H1 (cell line): ENCODE results near the gene KRTAP12-4. TPM values are rescaled to one million over a fixed set of nuclear protein-coding genes. Genes with fewer than 3 reads are reported as not detected.

Source experiments
- CTCF ChIA-PET: fragments of 300-600 bp; sonication (Branson Sonifier 250); formaldehyde crosslinking; loops from one replicate; lab custom pipeline; 2021; ENCODE audit not compliant: partially characterized antibody; lab: Charles Lee
- POLR2A ChIA-PET: fragments of 300-600 bp; sonication (Branson Sonifier 250); formaldehyde crosslinking; loops from one replicate; lab custom pipeline; 2021; ENCODE audit warnings: inconsistent platforms; ENCODE audit not compliant: partially characterized antibody; lab: Charles Lee
- DNase-seq, 2 experiments: peaks; one replicate each; pipeline versions ENCODE4 v3.0.0 to v3.0.0-alpha.2; 2010 to 2022; ENCODE audit warnings: low spot score in 2 of 2, low read depth in 1 of 2, mixed read lengths in 1 of 2
- FAIRE-seq: peaks from 2 replicates; lab custom pipeline; 2011; peaks lifted over from hg19 to GRCh38; lab: Jason Lieb, UNC
- H2AFZ ChIP-seq: 2 replicates; pipeline ENCODE4 v1.8.1; 2012; ENCODE audit warnings: low read length, inconsistent platforms
- H2AK5ac ChIP-seq: 2 replicates; pipeline ENCODE4 v1.6.1; 2013; ENCODE audit warnings: low read depth, low read length
- H2BK120ac ChIP-seq: replicated peaks from 2 replicates; pipeline ENCODE3; 2013; ENCODE audit warnings: low read depth, low read length, inconsistent platforms
- H2BK12ac ChIP-seq: 2 replicates; pipeline ENCODE4 v1.6.1; 2013; ENCODE audit warnings: low read depth, low read length
- H2BK15ac ChIP-seq: 2 replicates; pipeline ENCODE4 v1.6.1; 2013; ENCODE audit warnings: low read length
- H2BK20ac ChIP-seq: 2 replicates; pipeline ENCODE4 v1.6.1; 2013; ENCODE audit warnings: low read length
- H2BK5ac ChIP-seq: 2 replicates; pipeline ENCODE4 v1.6.1; 2013; ENCODE audit warnings: low read depth, low read length
- H3K14ac ChIP-seq: 2 replicates; pipeline ENCODE4 v1.6.1; 2013; ENCODE audit warnings: inconsistent platforms; ENCODE audit not compliant: insufficient read length
- H3K18ac ChIP-seq: 2 replicates; pipeline ENCODE4 v1.6.1; 2013; ENCODE audit warnings: low read length; ENCODE audit errors: extremely low read depth
- H3K23ac ChIP-seq: 2 replicates; pipeline ENCODE4 v1.6.1; 2013; ENCODE audit warnings: inconsistent platforms; ENCODE audit not compliant: insufficient read length
- H3K23me2 ChIP-seq: 2 replicates; pipeline ENCODE4 v1.6.1; 2013; ENCODE audit warnings: low read depth, low read length
- H3K27ac ChIP-seq: 2 replicates; pipeline ENCODE4 v1.6.1; 2011; ENCODE audit warnings: low read depth, low read length, inconsistent platforms
- H3K27me3 ChIP-seq, 4 experiments: replicated peaks in 1 of 4; 1 replicate in 1 of 4; 2 replicates in 3 of 4; pipeline versions ENCODE4 v1.6.1 to v1.8.1; 2011 to 2013; ENCODE audit warnings: low read length in 3 of 4, mild to moderate bottlenecking in 3 of 4, inconsistent platforms in 2 of 4, mixed read lengths in 2 of 4, moderate library complexity in 1 of 4; ENCODE audit not compliant: control insufficient read depth in 3 of 4, insufficient read depth in 3 of 4; ENCODE audit errors: extremely low read depth in 1 of 4
- H3K36me3 ChIP-seq, 4 experiments: 2 replicates each; pipeline versions ENCODE4 v1.6.1 to v1.8.1; 2011 to 2013; ENCODE audit warnings: mild to moderate bottlenecking in 4 of 4, low read length in 3 of 4, moderate library complexity in 2 of 4, control low read depth in 1 of 4, inconsistent platforms in 1 of 4; ENCODE audit not compliant: insufficient read depth in 4 of 4, control insufficient read depth in 2 of 4
- H3K4ac ChIP-seq: replicated peaks from 2 replicates; pipeline ENCODE3; 2013; ENCODE audit warnings: low read length, low read depth, mixed read lengths, inconsistent platforms; ENCODE audit not compliant: insufficient read length
- H3K4me1 ChIP-seq, 4 experiments: replicated peaks in 1 of 4; 1 replicate in 1 of 4; 2 replicates in 3 of 4; pipeline versions ENCODE4 v1.6.1 to v1.8.1; 2011 to 2013; ENCODE audit warnings: low read length in 3 of 4, inconsistent platforms in 2 of 4, mixed read lengths in 1 of 4; ENCODE audit not compliant: insufficient read depth in 4 of 4, control insufficient read depth in 3 of 4
- H3K4me2 ChIP-seq, 2 experiments: 2 replicates each; pipeline versions ENCODE4 v1.6.1 to v1.8.1; 2011 to 2013; ENCODE audit warnings: low read depth in 2 of 2, low read length in 2 of 2, control low read depth in 1 of 2, inconsistent platforms in 1 of 2, mild to moderate bottlenecking in 1 of 2; ENCODE audit not compliant: insufficient read depth in 1 of 2
- H3K4me3 ChIP-seq, 4 experiments: fragments of 200-600, 300-600 bp in 1 of 4; sonication (generic), shearing (Covaris generic), sonication (Bioruptor Twin) in 1 of 4; 2 replicates each; pipeline versions ENCODE4 v1.5.1 to v1.8.1; 2011 to 2016; ENCODE audit warnings: low read length in 4 of 4, low read depth in 3 of 4, control low read depth in 2 of 4, inconsistent platforms in 2 of 4, mild to moderate bottlenecking in 2 of 4, mixed read lengths in 1 of 4, moderate library complexity in 1 of 4; ENCODE audit not compliant: insufficient read depth in 2 of 4; ENCODE audit errors: extremely low read depth in 1 of 4
- H3K56ac ChIP-seq: replicated peaks from 2 replicates; pipeline ENCODE3; 2013; ENCODE audit warnings: low read depth, mild to moderate bottlenecking, mixed read lengths, low read length, inconsistent platforms; ENCODE audit not compliant: insufficient read length
- H3K79me1 ChIP-seq: 2 replicates; pipeline ENCODE4 v1.6.1; 2013; ENCODE audit warnings: low read depth, low read length, control low read depth
- H3K79me2 ChIP-seq, 2 experiments: 2 replicates each; pipeline versions ENCODE4 v1.6.1 to v1.8.1; 2012 to 2013; ENCODE audit warnings: low read length in 2 of 2, mild to moderate bottlenecking in 2 of 2, inconsistent platforms in 1 of 2; ENCODE audit not compliant: insufficient read depth in 2 of 2, control insufficient read depth in 1 of 2
- H3K9ac ChIP-seq, 4 experiments: replicated peaks in 1 of 4; 1 replicate in 1 of 4; 2 replicates in 3 of 4; pipeline versions ENCODE4 v1.6.1 to v1.8.1; 2011 to 2013; ENCODE audit warnings: low read depth in 3 of 4, low read length in 3 of 4, control low read depth in 2 of 4, mild to moderate bottlenecking in 2 of 4, moderate library complexity in 2 of 4, inconsistent platforms in 1 of 4; ENCODE audit errors: extremely low read depth in 1 of 4
- H3K9me3 ChIP-seq, 2 experiments: 2 replicates each; pipeline versions ENCODE4 v1.6.1 to v1.8.1; 2012 to 2013; ENCODE audit warnings: mild to moderate bottlenecking in 2 of 2, moderate library complexity in 2 of 2, control low read depth in 1 of 2, inconsistent platforms in 1 of 2, low read depth in 1 of 2, low read length in 1 of 2, mixed read lengths in 1 of 2; ENCODE audit not compliant: insufficient read depth in 2 of 2
- H4K20me1 ChIP-seq, 2 experiments: replicated peaks in 1 of 2; 2 replicates each; pipeline versions ENCODE3 to v1.8.1; 2011 to 2013; ENCODE audit warnings: inconsistent platforms in 2 of 2, low read length in 2 of 2, mild to moderate bottlenecking in 1 of 2; ENCODE audit not compliant: insufficient read depth in 2 of 2, control insufficient read depth in 1 of 2
- H4K5ac ChIP-seq: 2 replicates; pipeline ENCODE4 v1.6.1; 2013; ENCODE audit warnings: low read length, low read depth, mixed read lengths, inconsistent platforms; ENCODE audit not compliant: insufficient read length
- H4K8ac ChIP-seq: 2 replicates; pipeline ENCODE4 v1.8.0; 2013; ENCODE audit warnings: mild to moderate bottlenecking, moderate library complexity, low read length, inconsistent platforms; ENCODE audit not compliant: insufficient read depth; ENCODE audit errors: extremely low read depth
- H4K91ac ChIP-seq: replicated peaks from 2 replicates; pipeline ENCODE3; 2013; ENCODE audit warnings: low read length, mixed read lengths, inconsistent platforms; ENCODE audit not compliant: insufficient read length
- EGR1 ChIP-seq: IDR thresholded peaks from 2 replicates; pipeline ENCODE4 v1.6.1; 2011; ENCODE audit warnings: low read depth, low read length, borderline replicate concordance
- RAD21 ChIP-seq, 2 experiments: IDR thresholded peaks in 1 of 2; conservative IDR thresholded peaks in 1 of 2; 2 replicates each; pipeline ENCODE4 v1.6.1; 2011; ENCODE audit warnings: low read depth in 2 of 2, low read length in 2 of 2, improper control_type of control experiment in 1 of 2, inconsistent platforms in 1 of 2, mild to moderate bottlenecking in 1 of 2, moderate library complexity in 1 of 2
- TBP ChIP-seq: IDR thresholded peaks from 2 replicates; pipeline ENCODE4 v1.6.1; 2011; ENCODE audit warnings: low read depth, low read length, improper control_type of control experiment
- TEAD4 ChIP-seq: IDR thresholded peaks from 2 replicates; pipeline ENCODE4 v1.6.1; 2012; ENCODE audit warnings: low read depth, low read length, inconsistent platforms, mixed read lengths
- WGBS, 2 experiments: shearing (Covaris generic) in 1 of 2; methylation state at CpG; one replicate each; pipeline versions ENCODE4 v1.1.6 to v1.1.7; 2013 to 2015; ENCODE audit warnings: low lambda C conversion rate in 2 of 2, mixed read lengths in 2 of 2, inconsistent platforms in 1 of 2, low coverage in 1 of 2, missing lambda C conversion rate in 1 of 2; ENCODE audit not compliant: insufficient replicate concordance in 2 of 2, insufficient coverage in 1 of 2, insufficient read length in 1 of 2; ENCODE audit errors: extremely low coverage in 1 of 2, missing lambda C conversion rate in 1 of 2; 5-methylcytosine and 5-hydroxymethylcytosine counted together
- polyA plus RNA-seq, 7 experiments: library from polyadenylated mRNA; depleted of rRNA in 3 of 7; stranded (reverse) in 5 of 7; unstranded in 2 of 7; fragments of >200 nt in 5 of 7; fragments of 200-250 nt in 2 of 7; gene quantifications; 1 replicate in 5 of 7; 2 replicates in 1 of 7; 4 replicates in 1 of 7; pipeline versions ENCODE4 v1.2.1 to v1.2.3, GENCODE V29; 2011 to 2013; ENCODE audit warnings: missing spikeins in 2 of 7, mixed read lengths in 2 of 7
- total RNA-seq: library from RNA; stranded (reverse); fragmentation: NEBNext Ultra II Directional; extraction: Animal tissue kit (Norgen Biotek cat#: 25700); gene quantifications from 2 replicates; pipeline ENCODE4 v1.2.1, GENCODE V29; 2021
- TF ChIP-seq, protein P1 (sequence below): IDR thresholded peaks from 2 replicates; pipeline ENCODE4 v1.6.1; 2012; ENCODE audit warnings: inconsistent platforms

KRTAP12-4 gene
- total and polyA plus RNA-seq, 2 of the 8 experiments (the other 6 are each of a cell fraction or from before 2014, with no cell fraction given), result not detected

DNA sequence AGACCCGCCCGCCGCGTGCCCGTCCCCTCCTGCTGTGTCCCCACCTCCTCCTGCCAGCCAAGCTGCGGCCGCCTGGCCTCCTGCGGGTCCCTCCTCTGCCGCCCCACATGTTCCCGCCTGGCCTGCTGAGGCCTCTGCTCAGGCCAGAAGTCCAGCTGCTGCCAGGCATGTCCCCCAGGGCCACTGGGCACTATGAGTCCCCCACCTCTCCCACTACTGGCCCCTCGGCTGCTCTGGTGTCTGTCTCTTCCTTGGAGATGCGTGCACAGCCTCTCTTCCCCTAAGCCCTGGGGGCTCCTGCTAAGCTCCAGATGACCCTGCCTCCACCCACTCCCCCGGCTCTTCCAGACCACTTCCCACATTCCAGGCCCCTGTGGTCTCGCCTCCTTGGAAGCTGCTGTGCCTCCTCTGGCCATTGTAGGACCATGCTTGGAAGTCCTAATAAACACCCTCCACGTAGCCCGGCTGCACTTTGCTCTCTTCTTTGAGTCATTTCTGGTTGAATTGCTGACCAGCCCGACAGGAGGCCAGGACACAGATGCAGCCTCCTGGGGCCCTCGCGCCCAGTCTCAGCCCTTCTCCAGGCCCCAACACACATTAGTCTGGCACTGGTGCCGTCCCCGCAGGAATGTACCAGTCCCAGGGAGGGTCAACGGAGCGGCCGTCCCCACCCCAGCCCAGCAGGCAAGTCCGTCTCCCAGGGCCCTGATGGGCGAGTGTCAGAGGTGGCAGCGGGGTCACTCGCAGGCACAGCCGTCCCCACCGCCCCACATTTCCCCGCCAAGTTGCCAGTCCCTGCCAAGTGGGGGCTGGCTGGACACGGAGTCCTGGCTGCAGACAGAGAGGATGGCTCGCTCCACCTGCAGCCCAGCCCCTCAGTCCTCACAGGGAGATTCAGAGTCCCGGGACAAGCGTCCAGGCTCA, 43.6 kb upstream of the KRTAP12-4 start:
- H3K79me1 ChIP-seq, result peaks cover 3% of the 10 kb centered on the region; the same call in 1 of the 2 replicates
- H3K4me3 ChIP-seq, result no peak overlapping the region
- no peak for FAIRE-seq
- peak overlapping the region; percentile 26; the same call in 1 of the 2 replicates for H3K27ac ChIP-seq
- H4K8ac ChIP-seq, result peak overlapping the region; percentile 35; the same call in 1 of the 2 replicates
- no peak for DNase-seq
- peak overlapping the region; percentile 80; the same call in 1 of the 2 replicates for H2BK12ac ChIP-seq
- no peaks in the 10 kb centered on the region; a peak in 2 of 7 replicates for H3K27me3 ChIP-seq
- peak overlapping the region; percentile 59 for H4K91ac ChIP-seq
- H3K23ac ChIP-seq, result no peak overlapping the region
- no peak overlapping the region for H3K9ac ChIP-seq
- H2BK5ac ChIP-seq, result peak overlapping the region; percentile 71; the same call in 1 of the 2 replicates
- peaks cover 0 to 2% of the 10 kb centered on the region in 2 experiments for H4K20me1 ChIP-seq
- H3K4me2 ChIP-seq, result peak overlapping the region; percentile 2 to 21; a peak in 2 of 4 replicates
- H3K4me1 ChIP-seq, result peaks cover 3 to 46% (median 29%) of the 10 kb centered on the region in 4 experiments
- no peak overlapping the region for H2AFZ ChIP-seq
- 66% methylated on average over 30 of the region's 35 CpGs; no CpG with 5 or more reads in 1 of the 2 experiments for WGBS, 2 experiments
- H3K9me3 ChIP-seq, result no peaks in the 10 kb centered on the region
- peak overlapping the region; percentile 95 for H3K18ac ChIP-seq
- no peaks in the 10 kb centered on the region for H3K23me2 ChIP-seq
- peak overlapping the region; percentile 5 for H4K5ac ChIP-seq
- CTCF ChIA-PET, result interaction anchor here (0.8 to 3.8 kb wide), 16 partner anchors 10 to 179 kb away, joined by 3 to 15 read pairs (median 4); partner anchors contain the start of genes KRTAP10-6 and TSPEAR
- H3K14ac ChIP-seq, result no peak overlapping the region
- H2BK15ac ChIP-seq, result peak overlapping the region; percentile 88; the same call in 1 of the 2 replicates
- H3K36me3 ChIP-seq, result no peaks in the 10 kb centered on the region
- no peak overlapping the region for H3K4ac ChIP-seq
- 0 out of 2 replicates have a peak overlapping the region, but pooled peaks have one; percentile 61 for H2AK5ac ChIP-seq
- H2BK20ac ChIP-seq, result peak overlapping the region; percentile 61; the same call in 1 of the 2 replicates
- H3K79me2 ChIP-seq, result no peaks in the 10 kb centered on the region
- H2BK120ac ChIP-seq, result no peak overlapping the region
- POLR2A ChIA-PET, result interaction anchor here (0.7 to 1.3 kb wide), 7 partner anchors 9 to 119 kb away, joined by 3 to 5 read pairs (median 3); no protein-coding TSS in a partner anchor
- H3K56ac ChIP-seq, result peak overlapping the region; percentile 40
- TF ChIP-seq RAD21 (IDR thresholded peaks at IDR 0.05 in 1 of 2, conservative IDR thresholded peaks at IDR 0.05 in 1 of 2; ENCODE audit: low read depth in 2 of 2, low read length in 2 of 2) (0 out of 4 replicates have a peak, but pooled peaks of 1 of the 2 experiments have one; percentile 4), EGR1 (peak; percentile 49; the same call in 1 of the 2 replicates), TBP (no peak), TEAD4 (peak; percentile 86)
- TF ChIP-seq, protein P1, sequence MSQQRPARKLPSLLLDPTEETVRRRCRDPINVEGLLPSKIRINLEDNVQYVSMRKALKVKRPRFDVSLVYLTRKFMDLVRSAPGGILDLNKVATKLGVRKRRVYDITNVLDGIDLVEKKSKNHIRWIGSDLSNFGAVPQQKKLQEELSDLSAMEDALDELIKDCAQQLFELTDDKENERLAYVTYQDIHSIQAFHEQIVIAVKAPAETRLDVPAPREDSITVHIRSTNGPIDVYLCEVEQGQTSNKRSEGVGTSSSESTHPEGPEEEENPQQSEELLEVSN, result peak; percentile 28; the same call in 1 of the 2 replicates
